Stimulated activated CD8-positive, alpha-beta memory T cell treated with anti-CD3 and anti-CD28 coated beads, Interleukin-15, amount 100 ng/mL, for 4 hours (primary cell): ENCODE data around the gene STX1B.
"Not testable (repeated sequence)": the region's sequence is repeated elsewhere in the genome, so short reads cannot be mapped to it uniquely, and the experiment has no call there.

ENCODE experiments used
- DNase-seq, 2 donors: peaks; one replicate each; pipeline ENCODE4 v3.0.0-alpha.2; 2020; ENCODE audit warnings: low read depth in 2 of 2

Gene STX1B

GRCh38 chr16:31010585-31011325, at the start of gene STX1B:
Gene STX1B, minus strand, starts transcription at chr16:31010638. Its CDS starts 242 bp downstream, at chr16:31010396.
- peak; percentile 9 to 19 for DNase-seq

GRCh38 chr16:31055613-31056012, 45.2 kb upstream of the STX1B start:
- no peak for DNase-seq

- no peak for DNase-seq
Observed at GRCh38 chr16:31052114-31052513, 41.7 kb upstream of the STX1B start.

DNA sequence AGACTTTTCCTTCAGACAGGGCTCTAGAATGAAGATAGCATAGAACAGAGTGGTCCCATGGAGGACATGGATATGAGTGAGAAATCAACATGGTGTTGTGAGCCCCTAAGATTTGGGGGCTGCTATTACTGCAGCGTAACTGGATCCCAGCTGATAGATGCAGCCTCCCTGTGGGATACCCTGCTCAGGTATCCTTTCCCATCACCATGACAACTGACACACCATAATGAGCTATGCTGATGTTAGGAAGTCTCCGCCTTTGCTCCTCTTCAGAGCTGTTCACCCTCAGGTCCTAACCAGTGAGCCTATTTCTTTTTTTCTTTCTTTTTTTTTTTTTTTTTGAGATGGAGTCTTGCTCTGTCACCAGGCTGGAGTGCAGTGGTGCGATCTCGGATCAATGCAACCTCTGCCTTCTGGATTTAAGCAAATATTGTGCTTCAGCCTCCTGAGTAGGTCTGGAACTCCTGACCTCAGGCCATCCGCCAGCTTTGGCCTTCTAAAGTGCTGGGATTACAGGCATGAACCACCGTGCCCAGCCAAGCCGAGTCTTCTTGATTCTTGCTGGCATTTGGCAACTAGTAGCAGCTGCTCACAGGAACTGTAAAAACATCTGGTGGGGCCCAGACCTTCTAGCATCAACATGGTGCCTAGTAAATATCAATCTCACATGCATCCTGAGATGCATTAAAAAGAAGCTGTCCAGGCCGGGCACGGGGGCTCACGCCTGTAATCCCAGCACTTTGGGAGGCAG, 40.0 kb upstream of the STX1B start:
- DNase-seq: no peak

DNA sequence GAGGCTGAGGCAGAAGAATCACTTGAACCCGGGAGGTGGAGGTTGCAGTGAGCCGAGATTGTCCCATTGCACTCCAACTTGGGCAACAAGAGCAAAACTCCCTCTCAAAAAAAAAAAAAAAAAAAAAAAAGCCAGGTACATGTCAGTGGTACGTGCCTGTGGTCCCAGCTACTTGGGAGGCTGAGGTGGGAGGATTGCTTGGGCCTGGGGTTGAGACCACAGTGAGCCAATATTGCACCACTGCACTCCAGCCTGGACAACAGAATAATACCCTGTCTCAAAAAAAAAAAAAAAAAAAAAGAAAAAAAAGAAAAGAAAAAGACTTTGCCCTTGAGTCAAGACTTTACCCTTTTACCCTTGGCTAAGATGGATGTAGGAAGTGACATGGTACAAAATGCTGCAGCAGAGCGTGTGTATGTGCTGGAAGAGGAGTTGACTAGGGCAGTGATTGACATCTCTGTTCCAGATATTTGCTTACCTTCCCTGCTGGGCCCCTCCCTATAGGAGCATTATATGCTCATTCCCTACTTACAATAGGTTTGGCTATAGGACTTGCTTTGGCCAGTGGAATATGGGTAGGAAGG, 33.6 kb upstream of the STX1B start:
- DNase-seq: no peak

- no peak for DNase-seq
Observed at GRCh38 chr16:31043352-31043751, 32.9 kb upstream of the STX1B start.

DNA sequence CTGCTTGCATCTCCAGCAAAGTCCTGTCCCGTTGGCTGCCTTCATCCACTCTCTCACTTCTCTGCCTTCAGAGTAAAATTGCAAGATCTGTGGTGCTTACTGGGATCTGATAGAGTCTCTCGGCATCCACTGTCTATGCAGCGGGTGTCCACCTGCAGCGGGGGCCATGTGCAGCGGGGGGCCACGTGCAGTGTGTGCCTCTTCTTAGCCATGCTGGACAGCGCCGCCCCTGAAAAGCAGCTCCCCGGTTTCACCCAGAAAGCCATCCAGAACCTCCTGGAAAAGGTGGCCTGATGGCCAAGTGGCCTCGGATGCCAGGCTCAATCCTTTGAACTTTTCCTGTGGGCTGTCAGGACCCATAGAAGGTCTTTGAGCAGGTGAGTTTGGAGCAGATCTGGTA, 32.4 kb upstream of the STX1B start:
- DNase-seq: no peak

- DNase-seq: no peak
Observed at GRCh38 chr16:31038993-31039392, 28.6 kb upstream of the STX1B start.

DNA sequence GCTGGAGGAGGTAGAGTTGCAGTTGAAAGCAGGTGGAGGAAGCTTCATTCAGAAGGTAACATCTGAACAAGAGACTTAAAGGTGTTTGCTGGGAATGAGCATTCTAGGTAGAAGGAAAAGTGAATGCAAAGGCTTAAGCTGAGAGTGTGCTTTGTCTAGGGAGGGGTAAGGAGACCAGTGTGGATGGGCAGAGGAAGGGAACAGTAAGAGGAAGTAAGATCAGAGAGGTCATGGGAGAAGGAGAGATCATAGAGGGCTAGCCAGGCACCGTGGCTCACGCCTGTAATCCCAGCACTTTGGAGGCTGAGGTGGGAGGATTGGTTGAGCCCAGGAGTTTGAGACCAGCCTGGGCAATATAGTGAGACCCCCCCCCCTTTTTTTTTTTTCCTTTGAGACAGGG, 26.3 kb upstream of the STX1B start:
- no peak for DNase-seq

DNA sequence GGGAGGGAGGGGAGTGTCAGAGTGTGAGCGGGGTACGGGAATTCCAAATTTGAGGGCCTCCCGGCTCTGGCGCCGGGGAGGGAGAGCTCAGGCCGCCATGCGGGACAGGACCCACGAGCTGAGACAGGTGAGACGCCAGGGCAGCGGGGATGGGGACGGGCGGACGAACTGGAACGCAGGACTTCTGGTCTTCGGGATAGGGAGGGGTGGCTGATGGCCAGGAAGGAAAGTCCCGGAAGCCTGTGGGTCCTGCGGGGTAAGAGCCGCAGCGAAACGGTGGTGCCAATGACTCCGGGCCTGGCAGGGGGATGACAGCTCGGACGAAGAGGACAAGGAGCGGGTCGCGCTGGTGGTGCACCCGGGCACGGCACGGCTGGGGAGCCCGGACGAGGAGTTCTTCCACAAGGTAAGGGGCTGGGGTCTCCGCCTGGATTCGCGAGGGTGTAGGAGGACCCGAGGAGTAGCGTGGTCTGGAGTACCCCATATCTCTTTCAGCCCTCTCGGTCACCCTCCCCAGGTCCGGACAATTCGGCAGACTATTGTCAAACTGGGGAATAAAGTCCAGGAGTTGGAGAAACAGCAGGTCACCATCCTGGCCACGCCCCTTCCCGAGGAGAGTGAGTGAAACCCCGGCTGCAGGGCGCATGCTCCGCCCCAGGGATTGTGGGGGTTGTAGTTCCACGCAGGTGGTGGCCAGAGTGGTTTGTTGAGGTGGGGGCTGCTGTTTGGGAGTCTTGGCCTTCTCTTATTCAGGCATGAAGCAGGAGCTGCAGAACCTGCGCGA, 23.5 kb upstream of the STX1B start:
- DNase-seq: peak; percentile 69 to 83

DNA sequence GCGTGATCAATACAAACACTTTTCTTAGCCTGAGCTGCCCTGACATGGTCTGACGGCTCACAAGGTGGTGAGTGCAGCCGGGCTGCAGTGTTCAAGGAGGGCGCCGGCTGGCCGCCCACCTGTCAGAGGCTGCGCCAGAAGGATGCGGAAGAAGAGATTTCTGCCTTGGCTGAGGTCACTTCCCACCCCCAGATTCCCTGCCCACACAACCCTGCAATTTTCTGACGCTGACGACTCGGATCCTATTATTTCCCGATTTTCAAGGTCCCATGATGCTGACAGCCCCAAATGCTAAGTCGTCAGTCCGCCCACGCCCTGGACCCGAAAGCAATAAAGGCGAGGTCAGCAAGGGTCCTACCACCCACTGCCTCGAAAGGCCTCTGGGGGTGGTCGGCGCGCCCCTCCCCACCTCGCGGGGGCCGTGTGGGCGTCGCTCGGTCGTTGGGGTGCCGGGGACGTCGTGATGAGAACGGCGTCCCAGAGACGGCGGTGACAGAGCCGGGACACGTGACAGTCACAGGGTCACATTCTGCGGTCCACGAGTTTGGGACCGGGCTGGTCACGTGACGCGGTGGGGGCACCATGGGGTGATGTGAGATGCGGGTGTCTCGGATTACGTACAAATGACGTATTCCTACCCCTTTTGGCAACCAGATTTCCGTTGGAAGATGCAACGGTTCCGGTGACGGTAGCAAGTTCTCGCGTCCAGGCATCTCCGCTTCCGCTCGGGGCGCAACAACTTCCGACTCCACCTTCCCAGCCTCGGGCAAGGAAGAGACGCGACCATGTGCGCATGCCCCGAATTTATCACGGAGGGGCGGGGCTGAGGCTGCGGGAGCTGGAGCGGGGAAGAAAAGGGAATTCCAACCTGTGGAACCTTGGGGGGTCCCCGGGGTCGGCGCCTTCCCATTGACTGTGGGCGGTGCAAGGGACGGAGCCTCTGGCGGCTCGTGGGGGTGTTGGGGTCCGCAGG, 22.6 kb upstream of the STX1B start, which contains the start of gene STX4:
STX4 (plus strand) TSS at position 823 of the 973 bp plus-strand sequence. CDS start 248 bp downstream, outside the sequence.
- peak; percentile 94 to 95 for DNase-seq

GRCh38 chr16:31031276-31031675, 20.8 kb upstream of the STX1B start:
- no peak for DNase-seq

DNA sequence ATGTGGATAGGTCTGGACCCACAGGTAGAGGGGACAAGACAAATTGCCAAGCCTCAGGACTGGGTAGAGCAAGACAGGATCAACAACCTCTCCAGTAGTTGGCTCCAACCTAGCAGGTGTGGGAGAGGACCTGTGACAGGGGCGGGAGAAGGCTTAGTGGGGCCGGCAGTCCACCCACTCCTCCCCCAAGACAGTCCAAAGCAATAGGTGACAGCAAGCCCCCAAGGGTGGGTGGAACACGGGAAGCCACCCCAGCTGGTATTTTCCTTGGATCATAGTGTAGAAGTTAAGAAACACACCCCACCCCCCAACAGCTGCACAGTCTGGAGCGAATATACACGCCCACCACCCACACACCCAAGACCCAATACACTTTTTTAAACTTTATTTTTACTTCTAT, 18.8 kb upstream of the STX1B start:
- DNase-seq: no peak

GRCh38 chr16:31025339-31025738, 14.9 kb upstream of the STX1B start:
- no peak for DNase-seq

GRCh38 chr16:31023627-31024226, 13.3 kb upstream of the STX1B start:
- DNase-seq: no peak

- DNase-seq: no peak
Observed at GRCh38 chr16:31023252-31023602, 12.8 kb upstream of the STX1B start.

DNA sequence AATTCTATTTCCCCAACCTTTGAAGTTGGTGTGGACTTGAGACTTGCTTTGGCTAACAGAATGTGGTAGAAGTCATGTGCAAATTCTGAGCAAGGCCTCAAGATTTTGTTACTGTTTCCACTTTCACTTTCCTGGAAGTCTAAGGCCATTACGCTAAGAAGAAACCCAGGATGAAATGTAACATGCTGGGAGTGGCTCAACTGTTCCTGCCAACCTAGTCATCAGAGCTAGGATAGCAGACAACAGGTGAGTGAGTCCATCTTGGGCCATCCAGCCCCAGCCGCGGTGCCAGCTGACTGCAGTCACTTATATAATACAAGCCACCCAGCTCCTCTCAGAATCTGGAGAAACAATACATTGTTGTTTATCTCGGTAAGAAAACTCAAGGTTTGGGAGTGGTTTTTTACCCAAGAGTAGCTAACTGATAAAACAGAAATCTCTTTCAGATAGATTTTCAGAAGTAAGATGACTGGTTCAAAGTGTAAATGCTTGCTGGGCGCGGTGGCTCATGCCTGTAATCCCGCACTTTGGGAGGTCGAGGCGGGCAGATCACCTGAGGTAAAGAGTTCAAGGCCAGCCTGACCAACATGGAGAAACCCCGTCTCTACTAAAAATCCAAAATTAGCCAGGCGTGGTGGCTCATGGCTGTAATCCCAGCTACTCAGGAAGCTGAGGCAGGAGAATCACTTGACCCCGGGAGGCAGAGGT, 12.3 kb upstream of the STX1B start:
- no peak for DNase-seq

DNA sequence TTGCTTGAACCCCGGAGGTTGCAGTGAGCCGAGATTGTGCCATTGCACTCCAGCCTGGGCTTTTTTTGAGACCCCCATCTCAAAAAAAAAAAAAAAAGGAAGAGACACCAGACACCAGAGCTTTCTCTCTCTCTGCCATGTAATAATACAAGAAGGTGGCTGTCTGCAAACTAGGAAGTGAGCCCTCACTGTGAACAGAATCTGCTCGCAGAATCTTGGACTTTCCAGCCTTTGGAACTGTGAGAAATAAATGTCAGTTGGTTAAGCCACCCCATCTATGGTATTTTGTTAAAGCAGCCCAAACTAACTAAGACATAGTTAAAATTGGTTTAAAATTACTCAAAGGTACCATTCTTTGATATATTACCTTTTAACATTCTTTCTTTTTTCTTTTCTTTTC, 10.1 kb upstream of the STX1B start:
- no peak for DNase-seq

DNA sequence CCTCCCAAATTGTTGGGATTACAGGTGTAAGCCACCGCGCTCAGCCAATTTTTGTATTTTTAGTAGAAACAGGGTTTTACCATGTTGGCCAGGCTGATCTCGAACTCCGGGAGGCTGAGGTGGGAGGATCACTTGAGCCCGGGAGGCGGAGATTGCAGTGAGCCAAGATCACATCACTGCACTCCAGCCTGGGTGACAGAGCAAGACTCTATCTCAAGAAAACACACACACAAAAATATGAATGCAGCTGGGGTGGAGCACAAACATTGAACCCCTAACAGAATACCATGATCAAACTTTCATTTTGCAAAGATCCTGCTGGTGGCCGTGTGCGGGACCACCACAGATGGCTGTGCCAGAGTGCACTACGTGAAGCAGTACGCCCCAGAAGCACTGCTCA, 7.3 kb upstream of the STX1B start:
- not testable (repeated sequence) for DNase-seq

- DNase-seq: no peak
Observed at GRCh38 chr16:31016018-31016417, 5.6 kb upstream of the STX1B start.
